Neural progenitor cell (in vitro differentiated cells): ENCODE data around the gene MYH9.

Source experiments
- CTCF ChIP-seq: fragments of 200-600 bp; sonication (generic); IDR thresholded peaks from 2 replicates; pipeline ENCODE4 v1.5.1; 2017; ENCODE audit warnings: antibody characterized with exemption, mild to moderate bottlenecking
- EZH2 ChIP-seq: fragments of 200-600 bp; sonication (generic); IDR thresholded peaks from 2 replicates; pipeline ENCODE4 v1.6.1; 2017; ENCODE audit warnings: antibody characterized with exemption, mild to moderate bottlenecking, moderate library complexity

GRCh38 chr22:36291831-36292740, 95.7 kb downstream of the MYH9 start:
- TF ChIP-seq CTCF = no peak
- no peak for TF ChIP-seq EZH2
